B cell (primary cell): ENCODE measurements around the gene MAPK9.

Source experiments
- EZH2 ChIP-seq: IDR thresholded peaks from 2 replicates; pipeline ENCODE4 v1.6.1; 2012; ENCODE audit warnings: borderline replicate concordance, low read depth, mild to moderate bottlenecking, moderate library complexity, low read length; ENCODE audit not compliant: insufficient read depth, poor library complexity, severe bottlenecking
- TF ChIP-seq, protein P1 (sequence below): fragments of 200-600 bp; IDR thresholded peaks from one replicate; pipeline ENCODE4 v1.8.0; 2022; ENCODE audit warnings: antibody characterized with exemption, mild to moderate bottlenecking

DNA sequence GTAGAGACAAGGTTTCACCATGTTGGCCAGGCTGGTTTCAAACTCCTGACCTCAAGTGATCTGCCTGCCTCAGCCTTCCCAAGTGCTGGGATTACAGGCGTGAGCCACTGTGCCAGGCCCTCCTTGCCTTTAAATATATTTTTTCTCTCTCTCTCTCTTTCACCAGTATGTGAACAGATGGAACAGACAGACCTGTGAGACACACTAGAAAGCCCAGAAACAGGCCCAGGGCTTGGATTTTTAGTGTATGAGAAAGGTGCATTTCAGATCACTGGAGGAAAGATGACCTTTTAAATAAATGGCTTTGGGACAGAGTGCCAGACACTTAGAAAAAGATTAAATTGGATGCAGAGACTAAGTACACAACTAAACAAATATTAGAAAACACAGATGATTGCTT lies 86.0 kb downstream of the MAPK9 start:
- no peak for TF ChIP-seq EZH2
- TF ChIP-seq, protein P1, sequence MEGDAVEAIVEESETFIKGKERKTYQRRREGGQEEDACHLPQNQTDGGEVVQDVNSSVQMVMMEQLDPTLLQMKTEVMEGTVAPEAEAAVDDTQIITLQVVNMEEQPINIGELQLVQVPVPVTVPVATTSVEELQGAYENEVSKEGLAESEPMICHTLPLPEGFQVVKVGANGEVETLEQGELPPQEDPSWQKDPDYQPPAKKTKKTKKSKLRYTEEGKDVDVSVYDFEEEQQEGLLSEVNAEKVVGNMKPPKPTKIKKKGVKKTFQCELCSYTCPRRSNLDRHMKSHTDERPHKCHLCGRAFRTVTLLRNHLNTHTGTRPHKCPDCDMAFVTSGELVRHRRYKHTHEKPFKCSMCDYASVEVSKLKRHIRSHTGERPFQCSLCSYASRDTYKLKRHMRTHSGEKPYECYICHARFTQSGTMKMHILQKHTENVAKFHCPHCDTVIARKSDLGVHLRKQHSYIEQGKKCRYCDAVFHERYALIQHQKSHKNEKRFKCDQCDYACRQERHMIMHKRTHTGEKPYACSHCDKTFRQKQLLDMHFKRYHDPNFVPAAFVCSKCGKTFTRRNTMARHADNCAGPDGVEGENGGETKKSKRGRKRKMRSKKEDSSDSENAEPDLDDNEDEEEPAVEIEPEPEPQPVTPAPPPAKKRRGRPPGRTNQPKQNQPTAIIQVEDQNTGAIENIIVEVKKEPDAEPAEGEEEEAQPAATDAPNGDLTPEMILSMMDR: no peak
